Measurements from ENCODE around the gene RFX5. TPM values are rescaled to one million over a fixed set of nuclear protein-coding genes. Genes with fewer than 3 reads are reported as not detected.
"Not testable (repeated sequence)": the region's sequence is repeated elsewhere in the genome, so short reads cannot be mapped to it uniquely, and the experiment has no call there.

Gene RFX5
- total RNA-seq: 46.6 TPM
- polyA plus RNA-seq (ENCODE audit: insufficient read depth, low read depth, low replicate concordance): 17.9 TPM
- long read RNA-seq, donor 1, partial matches to known transcripts: 0 of 4 reads
- long read RNA-seq, donor 1, other reads (novel, unspliced or antisense): 0 of 4 reads
- long read RNA-seq, donor 2, transcript RFX5-215 (11 exons, 2,355 nt): major isoform, 5 of 7 reads
- long read RNA-seq, donor 2, partial matches to known transcripts: 0 of 7 reads
- long read RNA-seq, donor 2, other reads (novel, unspliced or antisense): 0 of 7 reads
- long read RNA-seq, donor 3, partial matches to known transcripts: 0 of 2 reads
- long read RNA-seq, donor 3, other reads (novel, unspliced or antisense): 0 of 2 reads
- long read RNA-seq, donor 4, partial matches to known transcripts: 0 of 2 reads
- long read RNA-seq, donor 4, other reads (novel, unspliced or antisense): 0 of 2 reads
- long read RNA-seq, donor 5: 0 reads
- long read RNA-seq, donor 6, partial matches to known transcripts: 0 of 2 reads
- long read RNA-seq, donor 6, other reads (novel, unspliced or antisense): 0 of 2 reads
- long read RNA-seq, donor 7, transcript RFX5-215 (11 exons, 2,355 nt): major isoform, 8 of 31 reads
- long read RNA-seq, donor 7, partial matches to known transcripts: 12 of 31 reads
- long read RNA-seq, donor 7, other reads (novel, unspliced or antisense): 11 of 31 reads
- long read RNA-seq, donor 8, partial matches to known transcripts: 0 of 2 reads
- long read RNA-seq, donor 8, other reads (novel, unspliced or antisense): 0 of 2 reads
- long read RNA-seq, donor 9: 0 reads
- long read RNA-seq, donor 10, partial matches to known transcripts: 0 of 2 reads
- long read RNA-seq, donor 10, other reads (novel, unspliced or antisense): 0 of 2 reads

DNA sequence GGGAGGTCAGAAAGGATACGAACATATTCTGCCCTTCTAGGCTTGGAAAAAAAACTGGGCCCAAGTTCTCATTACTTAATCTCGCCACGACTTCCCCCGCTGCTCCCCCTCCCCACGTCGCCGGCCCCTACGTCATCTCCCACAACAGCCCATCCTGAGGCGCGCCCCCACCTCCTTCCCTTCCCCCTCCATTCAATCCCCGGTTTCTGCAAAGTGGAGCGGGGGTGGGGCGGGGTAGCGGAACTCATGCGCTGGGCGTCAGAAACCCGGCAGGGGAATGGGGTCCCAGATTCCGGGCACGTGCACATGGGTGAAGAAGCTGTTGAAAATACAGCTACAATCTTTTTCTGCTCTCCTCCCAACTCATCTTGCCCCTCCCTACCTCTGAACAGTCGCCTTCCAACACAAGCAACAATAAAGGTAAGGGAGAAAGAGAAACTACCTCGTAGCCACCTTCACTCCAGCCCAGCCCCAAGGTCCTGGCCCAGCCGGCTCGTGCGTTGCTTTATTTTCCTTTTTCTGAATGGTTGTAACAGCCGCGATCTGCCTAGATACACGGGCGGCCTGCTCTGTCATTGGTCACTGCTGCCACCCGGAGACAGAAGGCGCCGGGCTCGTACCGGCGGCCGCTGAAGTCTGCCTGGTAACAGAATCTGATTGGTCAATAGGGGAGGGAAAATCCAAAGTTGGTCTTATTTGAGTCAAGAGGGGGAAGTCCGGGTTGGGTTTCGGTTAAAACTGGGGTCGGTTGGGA, at the start of gene RFX5:
Gene RFX5 (minus strand): TSS at position 484 of the 754 bp plus-strand sequence. CDS start 932 bp downstream, outside the sequence.
- intact Hi-C loops (cut with DNase I): no loop called here
- Histone ChIP-seq H3K9me3 (ENCODE audit: control insufficient read depth in 2 of 3, insufficient read depth in 1 of 3, low read length in 3 of 3) (no peaks in the 10 kb centered on the region), H3K27ac (ENCODE audit: low read depth in 2 of 2, low read length in 2 of 2) (peak within 1 kb of the TSS; percentile 93 to 97), H3K27me3 (ENCODE audit: control insufficient read depth, insufficient read depth, low read length) (no peaks in the 10 kb centered on the region), H3K36me3 (ENCODE audit: control insufficient read depth in 2 of 3, insufficient read depth in 3 of 3, low read length in 3 of 3) (peaks cover 6 to 12% (median 12%) of the 10 kb centered on the region in 3 donors), H3K4me1 (ENCODE audit: control insufficient read depth in 2 of 3, insufficient read depth in 2 of 3, low read depth in 1 of 3, low read length in 3 of 3) (peaks cover 5 to 14% (median 11%) of the 10 kb centered on the region in 3 donors), H3K4me3 (ENCODE audit: low read length in 3 of 3) (peak within 1 kb of the TSS; percentile 82 to 98 (median 98)), H3K9ac (ENCODE audit: low read length in 3 of 3) (peak within 1 kb of the TSS; percentile 72 to 97 (median 95))
- TF ChIP-seq, protein P1, sequence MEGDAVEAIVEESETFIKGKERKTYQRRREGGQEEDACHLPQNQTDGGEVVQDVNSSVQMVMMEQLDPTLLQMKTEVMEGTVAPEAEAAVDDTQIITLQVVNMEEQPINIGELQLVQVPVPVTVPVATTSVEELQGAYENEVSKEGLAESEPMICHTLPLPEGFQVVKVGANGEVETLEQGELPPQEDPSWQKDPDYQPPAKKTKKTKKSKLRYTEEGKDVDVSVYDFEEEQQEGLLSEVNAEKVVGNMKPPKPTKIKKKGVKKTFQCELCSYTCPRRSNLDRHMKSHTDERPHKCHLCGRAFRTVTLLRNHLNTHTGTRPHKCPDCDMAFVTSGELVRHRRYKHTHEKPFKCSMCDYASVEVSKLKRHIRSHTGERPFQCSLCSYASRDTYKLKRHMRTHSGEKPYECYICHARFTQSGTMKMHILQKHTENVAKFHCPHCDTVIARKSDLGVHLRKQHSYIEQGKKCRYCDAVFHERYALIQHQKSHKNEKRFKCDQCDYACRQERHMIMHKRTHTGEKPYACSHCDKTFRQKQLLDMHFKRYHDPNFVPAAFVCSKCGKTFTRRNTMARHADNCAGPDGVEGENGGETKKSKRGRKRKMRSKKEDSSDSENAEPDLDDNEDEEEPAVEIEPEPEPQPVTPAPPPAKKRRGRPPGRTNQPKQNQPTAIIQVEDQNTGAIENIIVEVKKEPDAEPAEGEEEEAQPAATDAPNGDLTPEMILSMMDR (IDR thresholded peaks at IDR 0.05; ENCODE audit: borderline replicate concordance, extremely low read depth, insufficient read depth): no peak
- peak; percentile 97 for FAIRE-seq
- DNase-seq: peak; percentile 97 to 99 (median 98)

DNA sequence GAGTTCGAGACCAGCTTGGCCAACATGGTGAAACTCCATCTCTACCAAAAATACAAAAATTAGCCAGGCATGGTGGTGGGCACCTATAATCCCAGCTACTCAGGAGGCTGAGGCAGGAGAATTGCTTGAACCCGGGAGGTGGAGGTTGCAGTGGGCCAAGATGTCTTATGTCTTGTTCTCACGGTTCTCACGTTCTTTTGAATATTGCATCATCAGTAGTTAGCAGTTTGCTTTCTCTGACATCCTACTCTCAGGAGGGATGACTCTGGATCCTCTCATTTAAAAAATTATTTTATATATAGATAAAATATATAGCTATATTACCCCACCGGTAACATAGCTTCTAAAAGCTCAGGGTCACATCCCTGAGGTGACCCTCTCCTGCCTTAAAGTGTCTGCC, 49.2 kb upstream of the RFX5 start:
- intact Hi-C loops (cut with DNase I); H3K4me3 ChIP-seq (ENCODE audit: low read length in 3 of 3); DNase-seq; H3K4me1 ChIP-seq (ENCODE audit: control insufficient read depth in 2 of 3, insufficient read depth in 2 of 3, low read depth in 1 of 3, low read length in 3 of 3); FAIRE-seq; H3K9me3 ChIP-seq (ENCODE audit: control insufficient read depth in 2 of 3, insufficient read depth in 1 of 3, low read length in 3 of 3); H3K9ac ChIP-seq (ENCODE audit: low read length in 3 of 3); H3K27me3 ChIP-seq (ENCODE audit: control insufficient read depth, insufficient read depth, low read length); H3K36me3 ChIP-seq (ENCODE audit: control insufficient read depth in 2 of 3, insufficient read depth in 3 of 3, low read length in 3 of 3); H3K27ac ChIP-seq (ENCODE audit: low read depth in 2 of 2, low read length in 2 of 2): not testable (repeated sequence)

DNA sequence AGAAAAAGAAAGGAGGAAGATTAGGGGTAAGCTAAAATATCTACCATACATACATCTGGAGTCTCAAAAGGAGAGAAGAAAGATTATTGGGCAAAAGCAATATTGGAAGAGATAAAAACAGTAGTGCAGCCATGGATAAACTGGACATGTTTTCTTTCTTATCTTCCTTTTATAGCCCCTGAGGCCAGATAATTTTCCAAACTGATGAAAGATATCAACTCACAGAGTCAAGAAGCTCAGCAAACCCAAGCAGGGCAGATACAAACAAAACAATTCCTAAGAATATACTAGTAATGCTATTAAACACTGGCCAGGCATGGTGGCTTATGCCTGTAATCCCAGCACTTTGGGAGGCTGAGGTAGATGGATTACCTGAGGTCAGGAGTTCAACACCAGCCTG, 46.5 kb upstream of the RFX5 start:
- peaks cover 0 to 4% (median 0%) of the 10 kb centered on the region in 3 donors for H3K4me1 ChIP-seq (ENCODE audit: control insufficient read depth in 2 of 3, insufficient read depth in 2 of 3, low read depth in 1 of 3, low read length in 3 of 3)
- H3K4me3 ChIP-seq (ENCODE audit: low read length in 3 of 3): no peak overlapping the region
- intact Hi-C loops (cut with DNase I): no loop called here
- H3K27ac ChIP-seq (ENCODE audit: low read depth in 2 of 2, low read length in 2 of 2): no peak overlapping the region
- TF ChIP-seq, protein P1 (IDR thresholded peaks at IDR 0.05; ENCODE audit: borderline replicate concordance, extremely low read depth, insufficient read depth): no peak
- H3K9me3 ChIP-seq (ENCODE audit: control insufficient read depth in 2 of 3, insufficient read depth in 1 of 3, low read length in 3 of 3): no peaks in the 10 kb centered on the region
- no peaks in the 10 kb centered on the region for H3K27me3 ChIP-seq (ENCODE audit: control insufficient read depth, insufficient read depth, low read length)
- H3K36me3 ChIP-seq (ENCODE audit: control insufficient read depth in 2 of 3, insufficient read depth in 3 of 3, low read length in 3 of 3): no peaks in the 10 kb centered on the region
- H3K9ac ChIP-seq (ENCODE audit: low read length in 3 of 3): no peak overlapping the region
- no peak for DNase-seq
- no peak for FAIRE-seq
